Ammon's horn (tissue), 1 donor: ENCODE data around the gene NFE2L3.
"Not testable (repeated sequence)": the region's sequence is repeated elsewhere in the genome, so short reads cannot be mapped to it uniquely, and the experiment has no call there.

Source experiments
- DNase-seq: peaks from one replicate; pipeline ENCODE4 v3.0.0-alpha.2; 2016; ENCODE audit warnings: low spot score

The NFE2L3 gene

DNA sequence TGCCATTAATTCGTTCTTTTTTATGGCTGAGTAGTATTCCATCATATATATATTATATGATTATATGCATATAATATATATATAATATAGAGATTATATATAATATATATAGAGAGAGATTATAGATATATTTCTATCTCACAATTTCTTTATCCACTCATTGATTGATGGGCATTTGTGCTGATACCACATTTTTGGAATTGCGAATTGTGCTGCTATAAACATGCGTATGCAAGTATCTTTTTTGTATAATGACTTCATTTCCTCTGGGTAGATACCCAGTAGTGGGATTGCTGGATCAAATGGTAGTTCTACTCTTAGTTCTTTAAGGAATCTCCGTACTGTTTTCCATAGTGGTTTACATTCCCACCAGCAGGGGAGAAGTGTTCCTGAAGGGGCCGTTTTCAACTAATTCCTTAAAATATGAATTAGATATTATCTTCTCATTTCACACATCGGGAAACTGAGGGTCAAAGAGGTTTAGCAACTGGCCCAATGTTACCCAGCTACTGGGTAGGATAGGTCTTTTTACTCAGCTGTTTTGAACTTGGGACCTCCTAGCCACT is 16.5 kb downstream of the NFE2L3 start:
- no peak for DNase-seq

DNA sequence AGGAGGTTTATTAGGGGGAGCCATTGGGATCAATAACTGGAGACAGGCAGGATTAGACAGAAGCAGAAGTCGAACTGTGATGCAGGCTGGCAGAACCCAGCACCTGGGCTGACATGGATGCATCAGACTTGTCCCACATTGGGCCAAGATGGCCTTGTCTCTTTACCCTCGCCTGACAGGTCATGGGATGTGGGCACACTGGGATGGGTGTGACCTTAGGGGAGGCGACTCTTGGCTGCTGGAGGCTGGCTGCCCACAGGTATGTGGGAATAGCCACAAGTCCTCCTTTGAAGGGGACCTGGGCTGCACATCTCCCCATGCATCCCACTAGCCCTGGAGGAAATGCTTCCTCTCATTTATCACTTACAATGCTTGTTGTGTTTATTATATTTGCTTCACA is 17.3 kb downstream of the NFE2L3 start:
- DNase-seq, result no peak

DNA sequence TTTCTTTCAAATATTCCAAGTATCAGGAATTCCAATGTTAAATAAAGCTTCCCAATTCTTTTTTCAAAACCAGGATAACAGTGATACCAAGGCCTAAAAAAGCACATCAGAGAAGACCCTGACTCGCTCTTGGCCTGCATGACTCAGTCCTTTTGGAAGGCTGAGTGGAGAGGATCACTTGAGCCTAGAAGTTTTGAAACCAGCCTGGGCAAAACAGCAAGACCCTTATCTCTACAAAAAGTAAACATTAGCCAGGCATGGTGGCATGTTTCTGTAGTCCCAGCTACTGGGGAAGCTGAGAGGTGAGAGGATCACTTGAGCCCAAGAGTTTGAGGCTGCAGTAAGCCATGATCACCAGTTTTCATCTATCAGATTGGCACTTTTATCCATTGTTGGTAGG is 18.7 kb downstream of the NFE2L3 start:
- no peak for DNase-seq

DNA sequence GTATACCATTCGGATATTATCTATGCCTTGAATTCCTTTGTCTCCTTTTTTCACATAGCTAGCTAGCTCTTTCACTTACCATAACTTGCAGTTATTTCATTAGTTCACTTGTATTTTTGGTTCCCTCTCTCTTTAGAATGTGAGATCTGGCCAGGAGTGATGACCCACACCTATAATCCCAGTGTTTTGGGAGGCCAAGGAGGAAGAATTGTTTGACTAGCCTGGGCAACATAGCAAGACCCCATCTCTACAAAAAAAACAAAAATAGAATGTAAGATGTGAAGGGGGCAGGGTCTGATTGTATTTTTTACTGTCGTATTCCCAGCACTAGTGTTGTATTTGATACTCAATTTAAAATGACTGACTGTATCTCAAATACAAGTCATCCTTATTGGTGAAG is 19.6 kb downstream of the NFE2L3 start:
- no peak for DNase-seq

DNA sequence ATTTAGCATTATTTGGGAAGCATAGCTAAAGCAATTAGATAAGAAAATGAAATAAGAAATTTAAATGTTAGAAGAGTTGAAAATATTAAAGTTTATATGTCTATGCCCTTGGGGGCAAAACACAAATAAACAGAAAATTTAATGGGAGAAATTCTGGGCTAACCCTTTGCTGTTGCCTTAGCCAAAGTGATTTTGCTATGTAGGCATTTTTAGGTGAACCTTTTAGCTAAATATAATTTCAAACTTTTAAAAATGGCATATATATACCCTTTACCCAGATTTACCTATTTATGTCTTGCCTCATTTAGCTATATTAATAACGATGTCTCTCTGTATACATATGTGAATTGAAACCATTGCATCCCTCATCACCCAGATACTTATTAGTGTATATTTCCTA is 20.1 kb downstream of the NFE2L3 start:
- no peak for DNase-seq

DNA sequence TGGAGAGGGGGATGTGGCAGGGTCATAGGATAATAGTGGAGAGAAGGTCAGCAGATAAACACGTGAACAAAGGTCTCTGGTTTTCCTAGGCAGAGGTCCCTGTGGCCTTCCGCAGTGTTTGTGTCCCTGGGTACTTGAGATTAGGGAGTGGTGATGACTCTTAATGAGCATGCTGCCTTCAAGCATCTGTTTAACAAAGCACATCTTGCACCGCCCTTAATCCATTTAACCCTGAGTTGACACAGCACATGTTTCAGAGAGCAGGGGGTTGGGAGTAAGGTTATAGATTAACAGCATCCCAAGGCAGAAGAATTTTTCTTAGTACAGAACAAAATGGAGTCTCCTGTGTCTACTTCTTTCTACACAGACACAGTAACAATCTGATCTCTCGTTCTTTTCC is 23.9 kb downstream of the NFE2L3 start:
- DNase-seq, result not testable (repeated sequence)

DNA sequence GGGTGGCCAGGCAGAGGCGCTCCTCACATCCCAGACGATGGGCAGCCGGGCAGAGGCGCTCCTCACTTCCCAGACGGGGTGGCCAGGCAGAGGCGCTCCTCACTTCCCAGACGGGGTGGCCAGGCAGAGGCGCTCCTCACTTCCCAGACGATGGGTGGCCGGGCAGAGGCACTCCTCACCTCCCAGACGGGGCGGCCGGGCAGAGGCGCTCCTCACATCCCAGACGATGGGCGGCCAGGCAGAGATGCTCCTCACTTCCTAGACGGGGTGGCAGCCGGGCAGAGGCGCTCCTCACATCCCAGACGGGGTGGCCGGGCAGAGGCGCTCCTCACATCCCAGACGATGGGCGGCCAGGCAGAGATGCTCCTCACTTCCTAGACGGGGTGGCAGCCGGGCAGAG is 24.7 kb downstream of the NFE2L3 start:
- DNase-seq, result not testable (repeated sequence)

DNA sequence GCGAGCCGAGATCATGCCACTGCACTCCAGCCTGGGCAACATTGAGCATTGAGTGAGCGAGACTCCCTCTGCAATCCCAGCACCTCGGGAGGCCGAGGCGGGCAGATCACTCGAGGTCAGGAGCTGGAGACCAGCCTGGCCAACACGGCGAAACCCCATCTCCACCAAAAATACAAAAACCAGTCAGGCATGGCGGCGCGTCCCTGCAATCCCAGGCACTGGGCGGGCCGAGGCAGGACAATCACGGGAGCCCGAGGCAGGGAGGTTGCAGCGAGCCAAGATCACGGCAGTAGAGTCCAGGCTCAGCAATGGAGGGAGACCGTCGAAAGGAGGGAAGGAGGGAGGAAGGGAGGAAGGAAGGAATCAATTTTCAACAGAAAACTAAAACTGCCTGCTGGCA is 25.3 kb downstream of the NFE2L3 start:
- not testable (repeated sequence) for DNase-seq

DNA sequence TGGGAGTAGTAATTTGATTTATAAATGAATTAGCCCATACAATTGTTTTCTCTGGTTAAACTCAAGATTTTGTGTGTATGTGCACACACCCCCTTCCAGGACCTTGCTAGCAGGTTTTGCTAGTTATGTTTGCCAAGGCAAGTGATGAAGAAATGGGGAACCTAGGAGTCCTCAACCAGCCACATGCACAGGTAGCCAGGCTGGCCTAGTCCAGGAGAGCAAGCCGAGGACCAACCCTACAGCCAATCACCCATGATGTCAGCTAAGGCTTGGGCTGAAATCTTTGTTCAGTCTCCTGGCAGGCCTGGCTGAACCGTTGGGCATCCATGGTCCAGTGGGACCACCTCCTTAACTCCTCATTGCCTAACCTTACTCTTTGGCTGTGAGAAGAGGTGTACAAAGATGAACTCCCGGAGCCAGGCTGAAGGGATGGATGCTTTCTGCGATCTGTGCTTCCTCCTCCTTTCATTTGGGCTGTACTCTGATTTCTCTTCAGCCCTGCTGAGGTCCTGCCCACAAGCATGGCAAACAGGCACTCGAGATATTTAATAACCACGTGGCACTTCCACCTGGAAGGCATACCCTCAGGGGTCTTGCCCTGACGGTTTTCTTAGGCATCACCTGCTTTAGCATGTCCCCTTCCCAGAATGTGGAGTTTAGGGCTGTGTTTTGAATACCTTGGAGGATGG is 26.4 kb downstream of the NFE2L3 start:
- DNase-seq, result no peak

DNA sequence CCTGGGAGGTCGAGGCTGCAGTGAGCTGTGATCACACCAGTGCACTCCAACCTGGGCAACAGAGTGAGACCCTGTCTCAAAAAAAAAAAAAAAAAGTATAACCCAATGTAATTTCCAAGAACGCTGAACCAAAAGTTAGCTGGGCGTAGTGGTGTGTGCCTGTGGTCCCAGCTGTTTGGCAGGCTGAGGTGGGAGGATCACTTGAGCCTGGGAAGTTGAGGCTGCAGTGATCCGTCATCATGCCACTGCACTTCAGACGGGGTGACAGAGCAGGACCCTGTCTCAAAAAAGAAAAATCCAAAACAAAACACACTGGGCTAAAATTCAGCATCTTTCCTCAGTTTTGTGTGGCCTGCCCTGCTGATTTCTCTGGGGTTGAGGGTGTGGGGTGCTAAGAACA is 27.4 kb downstream of the NFE2L3 start:
- no peak for DNase-seq

DNA sequence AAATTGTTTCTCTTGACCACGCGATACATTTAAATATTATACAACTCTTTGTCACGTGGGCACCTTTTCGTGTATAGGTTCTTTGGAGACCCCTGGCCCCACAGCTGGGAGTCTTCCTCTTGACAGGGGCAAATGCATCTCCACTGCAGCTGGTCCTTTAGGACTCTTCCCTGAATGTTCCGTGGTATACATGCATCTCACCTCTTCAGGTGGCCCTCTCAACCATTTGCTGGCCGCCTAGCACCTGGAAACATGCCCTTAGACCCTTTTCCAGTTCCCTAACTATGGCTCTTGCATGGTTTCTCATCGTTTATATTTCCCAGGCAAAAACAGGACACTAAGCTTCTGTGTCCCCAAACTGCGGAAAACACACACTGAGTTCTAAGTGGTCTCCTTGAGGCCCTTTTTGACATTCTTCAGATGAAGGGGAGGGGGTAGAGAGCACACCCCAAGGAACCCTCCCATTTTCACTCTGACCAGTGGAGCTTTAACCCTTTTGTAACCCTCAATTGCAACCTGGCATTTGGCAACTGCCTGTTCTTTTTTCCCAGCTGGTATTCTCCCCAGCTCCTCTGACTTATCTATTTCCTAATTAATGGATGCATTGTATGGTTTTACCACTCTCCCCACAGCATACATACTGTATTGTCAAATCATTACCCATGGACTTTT is 28.0 kb downstream of the NFE2L3 start:
- no peak for DNase-seq

DNA sequence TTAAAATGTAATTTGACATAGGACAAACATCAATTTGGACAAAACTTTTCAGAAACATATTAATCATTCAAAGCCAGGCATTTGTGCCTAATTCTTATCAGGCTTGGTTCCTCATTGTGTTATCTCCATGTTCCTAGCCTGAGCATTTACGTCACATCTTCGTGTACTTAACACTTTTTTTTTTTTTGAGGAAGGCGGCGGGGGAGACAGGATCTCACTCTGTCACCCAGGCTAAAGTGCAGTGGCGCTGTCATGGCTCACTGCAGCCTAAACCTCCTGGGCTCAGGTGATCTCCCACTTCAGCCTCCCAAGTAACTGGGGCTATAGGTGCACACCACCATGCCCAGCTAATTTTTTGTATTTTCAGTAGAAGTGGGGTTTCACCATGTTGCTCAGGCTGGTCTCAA is 28.8 kb downstream of the NFE2L3 start:
- no peak for DNase-seq

DNA sequence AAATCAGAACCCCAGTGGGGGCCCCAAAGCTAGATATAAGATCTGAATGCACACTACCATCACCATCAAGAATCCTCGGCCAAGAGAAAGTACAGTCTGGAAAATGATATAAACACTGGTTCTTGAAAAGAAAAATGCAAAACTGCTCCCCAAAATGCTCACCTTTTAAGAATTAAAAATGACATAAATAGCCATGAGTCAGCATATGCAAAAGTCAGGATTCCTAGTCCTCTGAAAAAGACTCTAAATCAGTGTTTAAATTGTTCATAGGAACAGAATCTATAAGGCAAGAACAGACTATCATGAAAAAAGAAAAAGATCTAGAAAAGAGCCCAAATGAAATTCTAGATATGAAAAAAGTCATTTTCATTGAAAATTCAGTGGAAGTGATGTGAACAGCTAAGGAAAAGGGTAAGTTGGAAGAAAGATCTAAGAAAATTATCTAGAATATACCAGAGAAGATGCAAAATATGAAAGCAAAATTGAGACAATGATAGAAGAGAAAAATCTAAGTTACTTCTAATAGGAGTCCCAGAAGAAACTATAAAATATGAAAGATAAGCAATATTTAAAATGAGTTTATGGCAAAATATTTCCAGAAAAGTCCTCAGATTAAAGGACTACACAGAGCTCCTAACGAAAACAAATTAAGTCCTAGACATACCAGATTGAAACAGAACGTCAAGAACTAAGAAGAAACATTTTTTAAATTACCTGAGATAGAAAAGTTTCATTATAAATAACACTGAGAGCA is 29.7 kb downstream of the NFE2L3 start:
- DNase-seq, result no peak

DNA sequence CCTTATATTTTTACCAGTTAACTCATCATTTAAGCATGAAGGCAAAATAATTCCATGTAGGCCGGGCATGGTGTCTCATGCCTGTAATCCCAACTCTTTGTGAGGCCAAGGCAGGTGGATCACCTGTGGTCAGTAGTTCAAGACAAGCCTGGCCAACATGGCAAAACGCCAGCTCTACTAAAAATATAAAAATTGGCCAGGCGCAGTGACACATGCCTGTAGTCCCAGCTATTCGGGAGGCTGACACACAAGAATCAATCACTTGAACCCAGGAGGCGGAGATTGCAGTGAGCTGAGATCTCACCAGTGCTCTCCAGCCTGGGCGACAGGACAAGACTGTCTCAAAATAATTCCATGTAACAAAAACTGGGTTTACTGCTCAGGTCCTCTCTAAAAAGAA is 30.3 kb downstream of the NFE2L3 start:
- no peak for DNase-seq

DNA sequence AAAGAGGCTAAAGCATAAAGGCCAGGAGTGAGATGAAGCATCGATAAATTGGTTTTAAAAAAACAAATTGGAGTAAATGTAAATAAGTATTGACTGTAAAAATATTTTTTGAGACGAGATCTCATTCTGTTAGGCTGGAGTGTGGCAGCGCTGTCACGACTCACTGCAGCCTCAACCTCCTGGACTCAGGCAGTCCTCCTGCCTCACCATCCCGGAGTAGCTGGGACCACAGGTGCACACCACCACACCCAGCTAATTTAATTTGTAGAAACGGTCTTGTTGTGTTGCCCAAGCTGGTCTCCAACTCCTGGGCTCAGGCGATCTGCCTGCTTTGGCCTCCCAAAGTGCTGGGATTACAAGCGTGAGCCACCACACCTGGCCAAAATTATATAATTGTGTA is 30.7 kb downstream of the NFE2L3 start:
- no peak for DNase-seq

DNA sequence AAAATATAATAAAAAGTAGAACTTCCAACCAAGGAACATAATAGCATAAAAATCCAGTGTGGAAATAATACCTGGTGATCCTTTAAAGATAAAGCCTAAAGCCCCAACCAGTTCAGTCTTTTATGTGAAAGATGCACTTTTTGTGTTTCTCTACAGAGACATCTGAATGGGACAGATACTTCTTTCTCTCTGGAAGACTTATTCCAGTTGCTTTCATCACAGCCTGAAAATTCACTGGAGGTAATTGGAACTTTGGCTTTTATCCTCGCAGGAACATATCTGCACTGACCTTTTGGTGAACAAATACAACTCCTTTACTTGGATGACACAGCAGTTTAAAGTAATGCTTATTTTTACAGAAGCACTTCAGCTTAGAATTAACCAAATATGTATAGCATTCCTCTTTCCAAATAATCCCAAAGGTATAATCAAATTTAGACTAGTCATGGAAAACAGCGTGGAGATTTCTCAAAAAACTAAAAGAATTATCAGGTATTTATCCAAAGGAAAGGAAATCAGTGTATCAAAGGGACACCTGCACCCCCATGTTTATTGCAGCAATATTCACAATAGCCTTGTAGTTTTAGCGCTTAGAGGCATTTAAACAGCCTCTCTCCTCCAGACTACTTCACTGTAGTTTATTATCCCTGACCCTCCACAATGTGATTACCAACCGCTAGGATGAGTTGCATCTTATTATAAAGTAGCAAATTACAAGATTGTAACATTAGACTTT is 31.7 kb downstream of the NFE2L3 start:
- DNase-seq, result no peak

DNA sequence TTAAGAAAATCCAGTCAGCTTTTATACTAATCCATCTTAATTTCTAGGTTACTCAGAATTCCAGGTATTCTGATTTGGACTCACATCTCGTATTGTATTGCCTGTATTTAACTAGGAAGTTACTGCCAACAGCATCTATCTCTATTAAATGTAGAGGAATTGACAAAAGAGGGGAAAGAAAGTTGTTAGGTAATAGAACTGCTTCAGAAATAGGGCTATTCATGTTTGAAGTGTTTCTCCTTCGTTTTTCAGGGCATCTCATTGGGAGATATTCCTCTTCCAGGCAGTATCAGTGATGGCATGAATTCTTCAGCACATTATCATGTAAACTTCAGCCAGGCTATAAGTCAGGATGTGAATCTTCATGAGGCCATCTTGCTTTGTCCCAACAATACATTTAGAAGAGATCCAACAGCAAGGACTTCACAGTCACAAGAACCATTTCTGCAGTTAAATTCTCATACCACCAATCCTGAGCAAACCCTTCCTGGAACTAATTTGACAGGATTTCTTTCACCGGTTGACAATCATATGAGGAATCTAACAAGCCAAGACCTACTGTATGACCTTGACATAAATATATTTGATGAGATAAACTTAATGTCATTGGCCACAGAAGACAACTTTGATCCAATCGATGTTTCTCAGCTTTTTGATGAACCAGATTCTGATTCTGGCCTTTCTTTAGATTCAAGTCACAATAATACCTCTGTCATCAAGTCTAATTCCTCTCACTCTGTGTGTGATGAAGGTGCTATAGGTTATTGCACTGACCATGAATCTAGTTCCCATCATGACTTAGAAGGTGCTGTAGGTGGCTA is 32.5 kb downstream of the NFE2L3 start:
- not testable (repeated sequence) for DNase-seq

DNA sequence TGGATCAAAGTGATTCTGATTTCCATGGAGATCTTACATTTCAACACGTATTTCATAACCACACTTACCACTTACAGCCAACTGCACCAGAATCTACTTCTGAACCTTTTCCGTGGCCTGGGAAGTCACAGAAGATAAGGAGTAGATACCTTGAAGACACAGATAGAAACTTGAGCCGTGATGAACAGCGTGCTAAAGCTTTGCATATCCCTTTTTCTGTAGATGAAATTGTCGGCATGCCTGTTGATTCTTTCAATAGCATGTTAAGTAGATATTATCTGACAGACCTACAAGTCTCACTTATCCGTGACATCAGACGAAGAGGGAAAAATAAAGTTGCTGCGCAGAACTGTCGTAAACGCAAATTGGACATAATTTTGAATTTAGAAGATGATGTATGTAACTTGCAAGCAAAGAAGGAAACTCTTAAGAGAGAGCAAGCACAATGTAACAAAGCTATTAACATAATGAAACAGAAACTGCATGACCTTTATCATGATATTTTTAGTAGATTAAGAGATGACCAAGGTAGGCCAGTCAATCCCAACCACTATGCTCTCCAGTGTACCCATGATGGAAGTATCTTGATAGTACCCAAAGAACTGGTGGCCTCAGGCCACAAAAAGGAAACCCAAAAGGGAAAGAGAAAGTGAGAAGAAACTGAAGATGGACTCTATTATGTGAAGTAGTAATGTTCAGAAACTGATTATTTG is 33.3 kb downstream of the NFE2L3 start:
- no peak for DNase-seq

DNA sequence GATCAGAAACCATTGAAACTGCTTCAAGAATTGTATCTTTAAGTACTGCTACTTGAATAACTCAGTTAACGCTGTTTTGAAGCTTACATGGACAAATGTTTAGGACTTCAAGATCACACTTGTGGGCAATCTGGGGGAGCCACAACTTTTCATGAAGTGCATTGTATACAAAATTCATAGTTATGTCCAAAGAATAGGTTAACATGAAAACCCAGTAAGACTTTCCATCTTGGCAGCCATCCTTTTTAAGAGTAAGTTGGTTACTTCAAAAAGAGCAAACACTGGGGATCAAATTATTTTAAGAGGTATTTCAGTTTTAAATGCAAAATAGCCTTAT is 33.8 kb downstream of the NFE2L3 start:
- DNase-seq, result no peak

DNA sequence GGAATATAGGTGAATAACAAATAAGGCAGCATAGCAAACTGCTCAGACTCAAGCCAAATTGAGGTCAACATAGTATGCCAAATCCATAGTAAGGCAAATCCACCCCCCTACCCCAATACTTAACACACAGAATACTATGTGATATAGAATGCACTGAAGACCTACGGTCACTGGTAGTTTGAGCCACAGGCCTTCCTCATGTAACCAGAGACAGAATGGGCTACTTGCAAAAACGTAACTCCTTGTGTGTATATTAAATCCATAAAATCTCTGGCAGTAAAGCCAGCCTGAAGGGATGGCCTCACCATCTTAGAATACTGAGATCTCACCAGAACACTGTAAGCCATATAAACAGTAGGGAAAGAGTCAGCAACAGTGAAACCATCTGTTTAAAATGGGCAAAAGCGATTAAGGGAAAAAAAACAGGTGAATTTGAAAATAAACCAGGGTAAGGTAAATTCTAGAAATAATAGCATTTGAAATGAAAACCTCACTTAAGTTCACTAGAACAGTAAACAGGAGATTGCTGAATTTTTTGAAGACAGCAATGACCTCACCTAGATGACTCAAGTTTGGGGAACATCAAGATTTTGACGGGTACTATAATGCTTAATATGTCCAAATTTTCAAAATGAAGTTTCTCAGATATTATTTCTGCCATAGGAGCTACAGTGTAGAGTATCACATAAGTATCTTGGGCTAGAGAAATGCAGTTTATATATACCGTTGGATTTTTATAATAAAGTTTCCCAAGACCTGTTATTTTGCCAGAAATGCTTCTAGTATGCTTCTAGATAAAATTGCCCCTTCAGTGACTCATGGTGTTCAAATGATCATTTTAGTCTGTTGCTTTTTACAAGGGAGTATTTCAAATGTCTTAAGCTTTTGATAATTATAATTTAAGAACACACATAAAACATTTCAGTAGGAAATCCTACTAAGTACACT is 34.6 kb downstream of the NFE2L3 start:
- no peak for DNase-seq
